Fibroblast of villous mesenchyme (primary cell): Measurements from ENCODE around the gene AFMID. TPM values are rescaled to one million over a fixed set of nuclear protein-coding genes. Genes with fewer than 3 reads are reported as not detected.
"Not testable (repeated sequence)": the region's sequence is repeated elsewhere in the genome, so short reads cannot be mapped to it uniquely, and the experiment has no call there.

Source experiments
- DNase-seq: peaks from one replicate; pipeline ENCODE4 v3.0.0-alpha.2; 2010; ENCODE audit warnings: low read depth
- H3K4me3 ChIP-seq: 2 replicates; pipeline ENCODE4 v1.5.1; 2011; ENCODE audit warnings: low read depth, mild to moderate bottlenecking, low read length
- CTCF ChIP-seq: IDR thresholded peaks from 2 replicates; pipeline ENCODE4 v1.5.1; 2012; ENCODE audit warnings: low read depth, mild to moderate bottlenecking, low read length; ENCODE audit not compliant: insufficient read depth
- total RNA-seq: library from RNA; depleted of rRNA; stranded (reverse); fragments of >200 nt; gene quantifications from 2 replicates; pipeline ENCODE4 v1.2.3, GENCODE V29; 2012

AFMID gene
- total RNA-seq, 1 donor, result 21.6 TPM

- no peak within 1 kb of the TSS for H3K4me3 ChIP-seq
- DNase-seq, result no peak
- no peak for TF ChIP-seq CTCF
These were observed 44.1 kb downstream of the AFMID start, which contains the start of gene TMEM235 for GRCh38 chr17:78230996-78231935. Gene TMEM235 (plus strand): TSS chr17:78231631. CDS start chr17:78232024, 393 bp downstream.

- DNase-seq, result no peak
- H3K4me3 ChIP-seq, result no peak overlapping the region
- TF ChIP-seq CTCF, result no peak
These were observed 45.1 kb downstream of the AFMID start for GRCh38 chr17:78231991-78232858.

- TF ChIP-seq CTCF, result no peak
- no peak overlapping the region for H3K4me3 ChIP-seq
- DNase-seq, result no peak
These were observed 45.7 kb downstream of the AFMID start for GRCh38 chr17:78232859-78233173.

GRCh38 chr17:78233678-78234077 lies 46.5 kb downstream of the AFMID start:
- H3K4me3 ChIP-seq, result no peak overlapping the region
- no peak for DNase-seq
- no peak for TF ChIP-seq CTCF

DNA sequence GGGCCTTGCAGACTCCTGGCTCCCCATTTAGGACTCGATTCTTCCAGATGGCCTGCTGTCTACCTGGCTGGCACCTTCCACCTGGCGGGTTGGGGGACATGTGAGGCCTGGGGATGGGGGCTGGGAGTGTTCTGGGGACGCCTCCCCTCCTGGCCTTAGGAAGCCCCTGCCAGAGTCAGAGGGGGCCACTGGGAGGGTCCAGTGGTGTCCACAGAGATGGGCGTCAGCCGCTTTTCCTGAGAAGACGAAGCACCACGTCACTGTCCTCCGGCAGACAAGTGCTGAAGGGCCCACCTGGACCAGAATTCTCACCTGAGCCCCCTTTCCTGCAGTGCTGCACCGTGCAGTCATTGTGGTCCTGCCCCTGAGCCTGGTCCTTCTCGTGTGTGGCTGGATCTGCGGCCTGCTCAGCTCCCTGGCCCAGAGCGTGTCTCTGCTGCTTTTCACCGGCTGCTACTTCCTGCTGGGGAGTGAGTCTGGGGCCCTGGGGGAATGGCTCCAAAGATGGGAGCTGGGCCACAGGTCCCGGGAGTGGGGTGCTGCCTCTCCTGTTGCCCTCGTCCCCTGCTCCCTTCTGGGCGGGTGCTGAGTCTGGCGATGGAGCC lies 47.2 kb downstream of the AFMID start:
- no peak for TF ChIP-seq CTCF
- DNase-seq, result no peak
- no peak overlapping the region for H3K4me3 ChIP-seq

GRCh38 chr17:78235022-78235421 lies 47.9 kb downstream of the AFMID start:
- DNase-seq, result not testable (repeated sequence)

DNA sequence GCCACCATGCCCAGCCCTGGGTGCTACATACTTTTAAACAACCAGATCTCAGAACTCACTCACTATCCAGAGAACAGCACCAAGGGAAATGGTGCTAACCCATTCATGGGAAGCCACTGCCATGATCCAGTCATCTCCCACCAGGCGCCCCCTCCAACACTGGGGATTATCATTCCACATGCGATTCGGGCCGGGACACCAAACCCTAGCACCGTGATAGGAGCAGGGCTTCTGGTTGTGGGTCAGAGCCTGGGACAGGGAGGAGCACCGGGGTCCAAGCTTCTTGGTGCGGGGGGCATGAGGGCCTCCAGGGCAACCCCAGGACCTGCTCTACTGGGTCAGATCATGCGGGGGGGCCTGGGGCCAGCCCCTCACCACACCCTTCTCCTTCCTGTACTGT lies 48.7 kb downstream of the AFMID start:
- no peak for TF ChIP-seq CTCF
- H3K4me3 ChIP-seq, result no peak overlapping the region
- DNase-seq, result no peak

More at GRCh38 chr17:78235022-78235421, 47.9 kb downstream of the AFMID start:
- not testable (repeated sequence) for H3K4me3 ChIP-seq
